ENCODE measurements around the gene MDN1.
A peak's percentile ranks its signal among the peaks of the same experiment; 100 is the strongest.
"Not testable (repeated sequence)": the region's sequence is repeated elsewhere in the genome, so short reads cannot be mapped to it uniquely, and the experiment has no call there.

The MDN1 gene, protein sequence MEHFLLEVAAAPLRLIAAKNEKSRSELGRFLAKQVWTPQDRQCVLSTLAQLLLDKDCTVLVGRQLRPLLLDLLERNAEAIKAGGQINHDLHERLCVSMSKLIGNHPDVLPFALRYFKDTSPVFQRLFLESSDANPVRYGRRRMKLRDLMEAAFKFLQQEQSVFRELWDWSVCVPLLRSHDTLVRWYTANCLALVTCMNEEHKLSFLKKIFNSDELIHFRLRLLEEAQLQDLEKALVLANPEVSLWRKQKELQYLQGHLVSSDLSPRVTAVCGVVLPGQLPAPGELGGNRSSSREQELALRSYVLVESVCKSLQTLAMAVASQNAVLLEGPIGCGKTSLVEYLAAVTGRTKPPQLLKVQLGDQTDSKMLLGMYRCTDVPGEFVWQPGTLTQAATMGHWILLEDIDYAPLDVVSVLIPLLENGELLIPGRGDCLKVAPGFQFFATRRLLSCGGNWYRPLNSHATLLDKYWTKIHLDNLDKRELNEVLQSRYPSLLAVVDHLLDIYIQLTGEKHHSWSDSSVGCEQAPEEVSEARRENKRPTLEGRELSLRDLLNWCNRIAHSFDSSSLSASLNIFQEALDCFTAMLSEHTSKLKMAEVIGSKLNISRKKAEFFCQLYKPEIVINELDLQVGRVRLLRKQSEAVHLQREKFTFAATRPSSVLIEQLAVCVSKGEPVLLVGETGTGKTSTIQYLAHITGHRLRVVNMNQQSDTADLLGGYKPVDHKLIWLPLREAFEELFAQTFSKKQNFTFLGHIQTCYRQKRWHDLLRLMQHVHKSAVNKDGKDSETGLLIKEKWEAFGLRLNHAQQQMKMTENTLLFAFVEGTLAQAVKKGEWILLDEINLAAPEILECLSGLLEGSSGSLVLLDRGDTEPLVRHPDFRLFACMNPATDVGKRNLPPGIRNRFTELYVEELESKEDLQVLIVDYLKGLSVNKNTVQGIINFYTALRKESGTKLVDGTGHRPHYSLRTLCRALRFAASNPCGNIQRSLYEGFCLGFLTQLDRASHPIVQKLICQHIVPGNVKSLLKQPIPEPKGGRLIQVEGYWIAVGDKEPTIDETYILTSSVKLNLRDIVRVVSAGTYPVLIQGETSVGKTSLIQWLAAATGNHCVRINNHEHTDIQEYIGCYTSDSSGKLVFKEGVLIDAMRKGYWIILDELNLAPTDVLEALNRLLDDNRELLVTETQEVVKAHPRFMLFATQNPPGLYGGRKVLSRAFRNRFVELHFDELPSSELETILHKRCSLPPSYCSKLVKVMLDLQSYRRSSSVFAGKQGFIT (N-terminal part only)

GRCh38 chr6:89819336-89820130 lies at the start of gene MDN1:
TSS of gene MDN1 (minus strand) at chr6:89819794. CDS start at chr6:89819607, 187 bp downstream.
- peak; percentile 94 for DNase-seq

GRCh38 chr6:89866024-89866678 lies 46.6 kb upstream of the MDN1 start:
- no peak for DNase-seq

GRCh38 chr6:89862698-89863097 lies 43.1 kb upstream of the MDN1 start:
- no peak for DNase-seq

DNA sequence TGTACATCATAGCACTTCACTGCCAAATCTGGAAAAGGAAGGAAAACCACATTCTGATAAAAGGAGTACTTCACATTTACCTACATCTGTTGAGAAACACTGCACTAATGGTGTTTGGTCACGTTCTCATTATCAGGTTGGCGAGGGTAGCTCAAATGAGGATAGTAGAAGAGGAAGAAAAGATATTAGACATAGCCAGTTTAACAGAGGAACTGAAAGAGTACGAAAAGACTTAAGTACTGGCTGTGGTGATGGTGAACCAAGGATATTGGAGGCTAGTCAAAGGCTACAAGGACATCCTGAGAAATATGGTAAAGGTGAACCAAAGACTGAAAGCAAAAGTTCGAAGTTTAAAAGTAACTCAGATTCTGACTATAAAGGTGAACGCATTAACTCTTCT lies 42.7 kb upstream of the MDN1 start:
- no peak for DNase-seq

GRCh38 chr6:89859744-89860143 lies 40.1 kb upstream of the MDN1 start:
- no peak for DNase-seq

- DNase-seq, result no peak
These were observed 38.4 kb upstream of the MDN1 start for GRCh38 chr6:89858041-89858440.

GRCh38 chr6:89853068-89853467 lies 33.5 kb upstream of the MDN1 start:
- DNase-seq, result peak; percentile 58

DNA sequence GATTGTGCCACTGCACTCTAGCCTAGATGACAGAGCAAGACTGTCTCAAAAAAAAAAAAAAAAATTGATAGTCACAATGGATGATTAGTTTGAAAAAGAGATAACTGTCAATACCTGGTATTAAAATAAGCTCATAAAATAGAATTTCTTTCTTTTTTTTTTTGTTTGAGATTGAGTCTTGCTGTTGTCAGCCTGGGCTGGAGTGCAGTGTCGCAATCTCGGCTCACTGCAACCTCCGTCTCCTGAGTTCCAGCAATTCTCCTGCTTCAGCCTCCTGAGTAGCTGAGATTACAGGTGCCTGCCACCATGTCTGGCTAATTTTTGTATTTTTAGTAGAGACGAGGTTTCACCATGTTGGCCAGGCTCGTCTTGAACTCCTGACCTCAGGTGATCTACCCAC lies 27.9 kb upstream of the MDN1 start:
- DNase-seq, result not testable (repeated sequence)

DNA sequence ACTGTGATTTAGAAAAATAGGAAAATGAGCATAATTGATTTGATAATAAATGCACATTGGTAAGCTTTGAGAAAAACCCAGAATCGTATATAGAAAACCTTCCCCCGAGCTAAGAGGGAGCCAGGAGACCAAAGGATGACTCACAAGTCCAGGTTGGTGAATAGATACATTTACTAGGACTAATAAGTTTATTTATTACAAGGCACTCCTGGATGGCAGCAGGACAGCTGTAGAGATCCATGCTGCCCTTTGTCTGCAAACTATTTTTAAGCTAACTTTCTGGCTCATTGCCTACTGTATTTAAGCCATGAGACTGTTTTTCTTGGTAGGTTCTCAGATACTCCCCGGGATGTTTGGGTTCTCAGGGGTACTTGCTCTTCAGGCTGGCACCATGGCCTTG lies 23.5 kb upstream of the MDN1 start:
- DNase-seq, result peak; percentile 42

DNA sequence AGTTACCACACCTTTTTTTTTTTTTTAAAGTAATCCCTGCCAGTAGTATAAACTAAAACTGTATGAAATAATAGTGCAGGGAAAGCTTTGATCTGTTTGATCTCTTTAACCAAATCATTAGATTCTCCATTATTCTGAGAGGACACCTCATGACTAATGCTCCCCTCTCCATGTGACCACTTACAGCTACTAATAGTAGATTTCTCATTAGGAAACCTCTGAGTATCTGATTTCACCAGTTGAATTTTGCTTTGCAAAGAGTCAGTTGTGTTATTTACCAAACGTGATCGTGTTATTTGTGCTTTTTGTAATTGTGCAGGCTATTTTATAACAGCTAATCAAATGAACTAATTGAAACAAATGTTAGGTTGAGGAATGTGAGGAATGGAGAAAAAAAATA lies 22.6 kb upstream of the MDN1 start:
- DNase-seq, result no peak

DNA sequence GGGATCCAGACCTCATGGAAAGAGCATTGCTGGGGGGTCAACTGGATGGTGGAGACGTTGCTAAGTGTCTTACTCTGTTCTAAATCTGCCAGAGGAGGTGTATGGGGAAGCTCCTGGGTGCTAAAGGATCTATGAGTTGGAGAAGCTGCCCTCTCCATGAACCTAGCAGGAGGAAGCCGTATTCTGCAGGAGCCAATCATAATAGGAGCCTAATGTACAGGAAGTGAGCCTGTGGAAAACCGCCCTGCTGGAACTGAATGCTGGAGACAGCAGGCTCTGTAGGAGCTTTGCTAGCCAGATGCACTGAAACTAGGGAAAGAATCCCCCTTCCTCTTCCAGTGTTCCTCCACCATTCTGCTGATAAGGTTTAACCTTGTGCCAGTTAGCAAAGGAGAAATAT lies 20.9 kb upstream of the MDN1 start:
- DNase-seq, result peak; percentile 52

DNA sequence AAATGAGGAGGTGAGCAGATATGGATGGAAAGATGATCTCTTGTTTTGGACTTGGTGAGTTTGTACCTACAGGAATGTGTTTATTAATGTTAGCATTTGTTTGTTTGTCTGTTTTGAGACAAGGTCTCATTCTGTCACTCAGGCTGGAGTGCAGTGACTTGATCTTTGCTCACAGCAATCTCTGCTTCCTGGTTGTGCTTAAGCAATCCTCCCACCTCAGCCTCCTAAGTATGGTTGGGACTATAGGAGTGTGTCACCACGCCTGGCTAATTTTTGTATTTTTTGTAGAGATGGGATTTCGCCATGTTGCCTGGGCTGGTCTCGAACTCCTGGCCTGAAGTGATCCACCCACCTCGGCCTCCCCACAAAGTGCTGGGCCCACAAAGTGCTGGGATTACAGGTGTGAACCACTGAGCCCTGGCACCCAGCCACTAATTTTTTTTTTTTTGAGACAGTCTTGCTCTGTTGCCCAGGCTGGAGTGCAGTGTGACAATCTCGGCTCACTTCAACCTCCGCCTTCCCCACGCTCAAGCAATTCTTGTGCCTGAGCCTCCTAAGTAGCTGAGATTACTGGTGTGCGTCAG lies 17.1 kb upstream of the MDN1 start:
- no peak for DNase-seq

DNA sequence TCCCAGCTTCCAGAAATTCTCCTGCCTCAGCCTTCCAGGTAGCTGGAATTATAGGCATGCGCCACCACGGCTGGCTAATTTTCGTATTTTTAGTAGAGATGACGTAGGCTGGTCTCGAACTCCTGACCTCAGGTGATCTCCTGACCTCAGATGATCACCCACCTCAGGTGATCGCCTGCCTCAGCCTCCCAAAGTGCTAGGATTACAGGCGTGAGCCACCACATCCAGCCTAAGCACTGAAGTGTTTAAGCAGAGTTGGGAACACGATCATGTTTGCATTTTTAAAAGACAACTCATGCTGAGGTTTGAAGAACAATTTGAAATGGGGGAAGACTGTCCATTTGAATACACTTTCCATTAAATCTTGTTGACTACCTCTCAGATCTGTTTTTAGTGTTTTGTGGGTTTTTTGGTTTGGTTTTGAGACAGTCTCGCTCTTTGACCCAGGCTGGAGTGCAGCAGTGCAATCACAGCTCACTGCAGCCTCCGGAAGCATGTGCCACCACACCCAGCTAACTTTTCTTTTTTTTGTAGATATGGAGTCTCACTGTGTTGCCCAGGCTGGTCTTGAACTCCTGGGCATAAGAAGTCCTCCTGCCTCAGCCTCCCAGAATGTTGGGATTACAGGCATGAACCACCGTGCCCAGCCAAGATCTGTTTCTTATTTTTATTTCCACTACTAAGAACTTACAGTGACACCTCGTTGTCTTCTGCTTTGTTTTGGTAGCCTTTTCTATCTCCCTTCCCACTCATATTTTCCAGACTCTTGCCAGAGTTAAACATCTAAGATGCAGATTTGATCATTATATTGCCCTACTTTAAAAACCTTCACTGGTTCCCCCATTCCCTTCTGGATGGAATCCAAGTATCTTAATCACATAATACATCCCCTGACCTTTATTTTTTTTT lies 15.5 kb upstream of the MDN1 start:
- DNase-seq, result no peak

GRCh38 chr6:89830170-89830809 lies 10.7 kb upstream of the MDN1 start:
- DNase-seq, result no peak

GRCh38 chr6:89829472-89830169 lies 10.0 kb upstream of the MDN1 start, which contains the start of gene CASP8AP2:
TSS of gene CASP8AP2 (plus strand) at chr6:89829880.
- peak; percentile 99 for DNase-seq

GRCh38 chr6:89828988-89829471 lies 9.4 kb upstream of the MDN1 start:
- no peak for DNase-seq

GRCh38 chr6:89828475-89828987 lies 8.9 kb upstream of the MDN1 start:
- DNase-seq, result not testable (repeated sequence)

DNA sequence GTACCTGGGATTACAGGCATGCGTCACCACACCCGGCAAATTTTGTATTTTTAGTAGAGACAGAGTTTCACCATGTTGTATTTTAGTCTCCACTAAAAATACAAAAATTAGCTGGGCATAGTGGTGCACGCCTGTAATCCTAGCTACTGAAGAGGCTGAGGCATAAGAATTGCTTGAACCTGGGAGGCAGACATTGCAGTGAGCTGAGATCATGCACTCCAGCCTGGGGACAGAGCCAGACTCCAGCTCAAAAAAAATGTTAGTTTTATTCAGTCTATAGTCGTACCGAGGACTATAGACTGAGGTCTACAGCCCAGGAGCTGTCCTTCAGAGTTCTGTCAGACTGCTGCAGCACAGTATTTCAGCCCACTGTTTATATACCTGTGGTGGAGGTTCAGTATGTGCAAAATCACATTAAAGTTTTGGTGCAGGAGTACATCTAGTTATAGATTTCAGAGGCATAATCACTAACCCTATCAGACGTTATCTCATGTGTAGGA lies 6.5 kb upstream of the MDN1 start:
- DNase-seq, result peak; percentile 62

Data from fibroblast of upper back skin (primary cell).